GOT3 (cell line): Measurements from ENCODE around the gene HOXB1.
"Not testable (repeated sequence)": the region's sequence is repeated elsewhere in the genome, so short reads cannot be mapped to it uniquely, and the experiment has no call there.

Experiments
- DNase-seq: peaks from one replicate; lab custom pipeline; 2025; ENCODE audit warnings: mixed read lengths; lab: John Stamatoyannopoulos, UW

Gene HOXB1

DNA sequence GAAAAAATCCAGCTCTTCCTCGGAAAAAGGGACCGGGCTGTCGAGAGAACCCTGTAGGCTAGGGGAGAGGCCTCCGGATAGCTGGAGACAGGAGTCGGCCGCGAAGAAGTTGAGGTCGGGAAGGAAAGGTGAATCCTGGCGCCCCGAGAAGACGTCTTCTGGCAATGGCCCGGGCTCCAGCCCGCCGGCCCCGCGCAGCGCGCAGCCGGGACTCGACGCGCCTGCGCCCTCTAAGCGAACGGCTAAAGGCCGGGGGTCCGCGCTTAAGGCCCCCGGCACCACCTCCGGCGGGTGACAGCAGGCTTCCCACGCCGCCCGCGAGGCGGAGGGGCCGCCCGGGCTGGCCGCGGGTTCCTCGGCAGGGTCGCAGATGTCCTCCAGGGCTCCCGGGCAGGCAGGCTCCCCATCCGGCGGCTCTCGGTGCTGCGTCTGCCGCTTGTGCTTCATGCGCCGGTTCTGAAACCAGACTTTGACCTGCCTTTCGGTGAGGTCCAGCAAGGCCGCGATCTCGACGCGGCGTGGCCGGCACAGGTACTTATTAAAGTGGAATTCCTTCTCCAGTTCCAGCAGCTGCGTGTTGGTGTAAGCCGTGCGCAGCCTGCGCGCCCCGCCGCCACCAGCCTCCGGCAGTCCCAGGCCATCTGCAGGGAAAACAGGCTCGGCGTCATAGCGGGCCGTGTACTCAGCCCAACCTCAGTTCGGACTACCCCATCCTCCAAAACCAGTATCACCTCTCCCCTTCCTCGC lies 12.5 kb upstream of the HOXB1 start:
- no peak for DNase-seq

- no peak for DNase-seq
Measured at GRCh38 chr17:48542698-48543106, 11.9 kb upstream of the HOXB1 start.

GRCh38 chr17:48542114-48542656 lies 11.4 kb upstream of the HOXB1 start:
- DNase-seq, result no peak

DNA sequence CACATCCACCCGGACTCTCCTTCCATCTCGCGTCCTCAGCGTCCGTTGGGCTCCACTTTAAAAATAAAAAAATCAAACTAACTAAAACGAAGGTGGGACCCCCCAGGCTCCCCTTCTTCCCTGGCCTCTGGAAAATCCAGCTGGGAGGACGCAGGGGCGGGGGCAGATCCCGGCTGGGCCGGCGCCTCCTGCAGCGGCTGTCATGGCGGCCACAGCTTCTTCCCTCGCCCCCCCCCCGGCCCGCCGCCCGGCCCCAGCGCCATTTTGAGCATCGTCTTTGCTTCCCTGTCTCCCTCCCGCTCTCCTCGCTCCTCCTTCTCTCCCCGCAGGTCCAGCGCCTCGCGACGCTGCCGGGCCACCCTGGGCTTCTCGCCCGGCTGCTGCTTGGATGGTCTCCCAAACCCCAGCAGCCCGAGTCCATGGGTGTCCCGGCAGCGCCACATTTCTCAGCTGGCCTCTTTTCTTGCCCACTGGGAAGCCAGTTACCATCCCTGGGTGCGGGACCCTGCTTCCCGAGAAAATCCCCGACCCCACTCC lies 10.8 kb upstream of the HOXB1 start:
- no peak for DNase-seq

DNA sequence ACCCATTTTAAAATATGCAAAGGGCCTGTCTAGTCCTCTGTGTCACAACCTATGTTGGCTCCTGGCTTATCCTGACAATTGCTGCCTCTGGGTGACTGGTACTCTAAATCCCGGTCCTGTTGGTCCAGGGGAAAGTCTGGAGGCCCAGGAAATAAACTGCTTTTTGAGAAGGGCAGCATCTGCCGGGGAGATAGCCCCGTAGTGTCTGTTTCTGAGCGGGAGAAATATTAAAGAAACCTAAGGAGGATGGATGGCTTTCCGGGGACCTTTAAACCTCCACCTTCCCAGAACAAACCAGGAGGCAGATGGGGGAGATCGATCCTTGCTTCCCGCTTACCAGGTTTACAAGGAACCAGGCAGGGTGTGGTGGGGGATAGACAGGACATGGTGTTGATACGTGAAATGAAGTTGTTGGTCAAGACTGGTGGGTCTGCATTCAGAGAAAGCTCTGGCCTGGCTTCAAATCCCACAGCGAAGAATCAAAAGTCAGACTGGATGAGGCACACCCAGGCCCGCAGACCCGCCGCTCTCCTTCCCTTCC lies 10.3 kb upstream of the HOXB1 start:
- no peak for DNase-seq

GRCh38 chr17:48540213-48540612 lies 9.4 kb upstream of the HOXB1 start:
- DNase-seq, result no peak

GRCh38 chr17:48539177-48539576 lies 8.4 kb upstream of the HOXB1 start:
- DNase-seq, result no peak

DNA sequence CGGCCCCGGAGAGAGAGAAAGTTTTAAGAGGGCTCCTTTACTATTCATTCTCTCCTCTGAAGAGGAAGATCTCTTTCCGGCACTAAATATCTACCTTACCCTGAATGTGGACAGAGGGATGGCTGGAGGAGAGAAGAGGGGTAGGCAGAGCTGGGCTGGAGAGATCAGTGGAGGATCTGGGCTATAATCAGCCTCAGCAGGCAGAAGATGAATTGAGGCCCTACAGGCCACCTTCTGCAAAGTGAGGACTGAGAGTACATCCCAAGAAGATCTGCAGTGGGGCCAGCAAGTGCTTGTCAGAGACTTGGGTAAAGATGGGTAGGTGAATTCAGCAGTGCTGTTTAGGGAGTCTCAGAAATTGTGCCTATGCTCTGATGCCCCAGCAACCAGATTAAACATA lies 6.5 kb upstream of the HOXB1 start:
- no peak for DNase-seq

GRCh38 chr17:48535793-48536559 lies 5.2 kb upstream of the HOXB1 start:
- not testable (repeated sequence) for DNase-seq

GRCh38 chr17:48532261-48532660 lies 1.4 kb upstream of the HOXB1 start:
- no peak for DNase-seq

DNA sequence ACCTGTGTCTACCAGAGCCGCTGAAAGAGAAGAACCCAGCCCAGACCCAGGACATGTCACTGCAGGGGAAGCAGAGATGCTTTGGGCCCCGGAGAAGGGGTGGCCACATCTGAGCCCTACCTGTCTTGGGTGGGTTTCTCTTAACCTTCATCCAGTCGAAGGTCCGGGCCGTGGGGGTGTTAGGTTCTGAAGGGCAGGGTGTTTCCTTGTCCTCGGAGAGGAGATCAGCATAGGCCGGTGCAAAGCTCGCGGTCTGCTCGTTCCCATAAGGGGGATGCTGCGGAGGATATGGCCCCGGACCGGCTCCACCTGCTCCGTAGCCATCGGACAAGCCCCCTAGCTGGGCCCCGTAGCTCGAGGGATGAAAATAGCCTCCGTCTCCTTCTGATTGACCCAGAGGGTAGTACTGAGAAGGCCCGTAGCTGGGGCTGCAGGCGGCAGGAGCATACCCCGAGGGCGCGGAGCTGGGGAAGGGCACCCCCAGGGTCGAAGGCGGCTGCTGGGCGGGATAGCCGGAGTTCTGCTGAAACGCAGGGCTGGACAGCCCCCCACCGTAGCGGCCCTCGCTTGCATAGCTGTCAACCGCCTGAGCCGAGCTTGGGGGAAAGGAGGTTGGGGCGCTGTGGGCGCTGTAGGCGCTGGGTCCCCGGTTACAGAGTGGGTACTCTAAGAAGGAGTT lies 464 bp downstream of the HOXB1 start:
- no peak for DNase-seq

DNA sequence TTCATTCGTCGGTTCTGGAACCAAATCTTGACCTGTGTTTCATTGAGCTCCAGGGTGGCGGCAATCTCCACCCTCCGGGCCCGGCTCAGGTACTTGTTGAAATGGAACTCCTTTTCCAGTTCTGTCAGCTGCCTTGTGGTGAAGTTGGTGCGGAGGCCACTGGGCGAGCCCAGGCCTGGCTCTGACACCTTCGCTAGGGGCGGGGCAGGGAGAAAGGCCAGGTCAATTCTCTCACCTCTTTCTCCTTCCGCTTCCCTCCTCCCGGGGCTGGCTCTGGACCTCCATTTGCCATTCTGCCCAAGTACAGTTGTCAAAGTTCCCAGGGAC lies 1.2 kb downstream of the HOXB1 start:
- no peak for DNase-seq

DNA sequence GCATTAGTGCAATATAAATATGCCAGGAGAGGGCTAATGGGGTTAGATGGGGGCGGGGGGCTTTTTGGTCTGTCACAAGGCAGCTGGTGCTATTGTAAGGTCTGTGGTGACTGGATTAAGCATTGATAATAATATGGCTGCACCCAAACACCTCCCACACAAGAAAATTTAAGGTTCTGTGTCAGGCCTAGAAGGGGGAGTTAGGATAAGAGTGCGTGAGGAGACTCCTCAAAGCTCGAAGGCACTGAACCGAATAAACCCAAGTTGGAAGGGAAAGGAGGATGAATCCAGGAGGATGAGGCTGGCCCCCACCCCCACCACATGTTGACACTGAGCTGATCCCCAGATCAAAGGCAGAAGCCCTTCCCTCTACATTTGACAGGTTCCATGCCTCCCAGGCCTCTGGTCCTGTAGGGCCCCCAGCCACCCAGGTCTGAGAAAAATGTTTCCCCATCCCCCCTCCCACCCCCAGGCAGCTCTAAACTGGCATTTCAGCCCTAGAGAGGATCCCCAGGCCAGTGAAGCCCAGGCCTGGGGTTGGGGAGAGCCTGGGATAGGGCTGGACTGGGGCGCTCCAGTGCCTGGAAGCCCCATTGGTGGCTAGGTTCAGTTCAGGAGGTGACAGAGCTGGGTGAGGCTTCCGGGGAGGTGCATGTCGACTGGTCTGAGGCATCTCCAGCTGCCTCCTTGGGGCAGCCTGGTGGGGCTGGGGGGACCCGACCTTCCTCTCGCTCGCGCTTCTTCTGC lies 1.7 kb downstream of the HOXB1 start:
- no peak for DNase-seq

- DNase-seq, result no peak
Measured at GRCh38 chr17:48528153-48528935, 2.5 kb downstream of the HOXB1 start.

- DNase-seq, result no peak
Measured at GRCh38 chr17:48527547-48527932, 3.3 kb downstream of the HOXB1 start.

GRCh38 chr17:48526608-48527546 lies 3.9 kb downstream of the HOXB1 start:
- DNase-seq, result no peak

- DNase-seq, result no peak
Measured at GRCh38 chr17:48523010-48523409, 7.8 kb downstream of the HOXB1 start.

DNA sequence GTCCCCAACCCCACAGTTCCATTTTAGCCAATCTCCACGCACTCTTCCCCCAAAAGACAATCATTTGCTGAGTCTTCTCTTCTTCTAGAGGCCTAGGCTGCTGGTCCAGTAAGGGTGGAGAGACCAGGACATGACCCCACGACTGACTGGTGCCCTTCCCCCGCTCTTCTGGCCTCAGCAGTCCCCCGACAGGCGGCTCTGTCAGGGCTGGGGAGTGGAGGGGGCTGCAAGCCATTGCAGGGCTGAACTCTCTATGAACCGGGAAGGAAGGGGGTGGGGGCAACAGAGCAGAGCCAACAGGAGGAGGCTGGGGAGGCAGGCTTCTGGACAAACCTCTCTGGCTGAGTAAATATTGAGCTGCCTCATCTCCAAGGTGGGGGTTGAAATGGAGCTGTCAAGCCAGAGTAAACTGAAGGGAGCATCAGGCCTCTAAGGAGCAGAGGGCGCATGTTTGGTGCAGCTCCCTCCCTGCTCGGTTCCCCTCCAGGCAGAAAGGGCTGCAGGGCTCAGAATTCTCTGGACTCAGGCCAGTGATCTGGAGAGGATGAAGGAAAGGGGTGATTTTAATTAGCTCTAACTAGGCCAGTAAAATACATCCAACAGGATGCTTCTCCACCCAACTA lies 8.7 kb downstream of the HOXB1 start:
- DNase-seq, result no peak

DNA sequence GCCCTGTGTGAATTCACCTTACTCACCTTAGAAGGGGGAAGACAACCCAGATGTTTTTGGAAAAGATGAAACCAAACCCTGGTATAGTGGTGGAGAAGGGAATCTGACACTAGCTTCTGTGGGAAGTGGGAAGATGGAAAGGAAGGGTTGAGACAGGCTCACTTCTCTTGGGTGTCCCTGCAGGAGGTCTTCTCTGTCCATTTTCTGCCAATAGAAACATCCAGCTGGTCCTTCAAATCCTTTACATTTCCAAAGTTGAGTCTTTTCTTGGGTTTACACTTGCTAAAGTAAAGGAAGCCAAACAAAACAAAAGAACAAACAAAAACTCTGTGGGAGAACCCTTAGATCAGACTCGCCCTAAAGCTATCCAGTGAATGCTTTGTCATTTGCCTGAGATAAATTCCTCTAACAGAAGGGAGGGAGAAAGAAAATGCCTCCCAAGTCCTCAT lies 10.2 kb downstream of the HOXB1 start:
- no peak for DNase-seq
